Cardiac septum (tissue), 1 donor: ENCODE data around the gene KIF17. TPM values are rescaled to one million over a fixed set of nuclear protein-coding genes. Genes with fewer than 3 reads are reported as not detected.

ENCODE experiments used
- DNase-seq: peaks from one replicate; pipeline ENCODE4 v3.0.0-alpha.2; 2020; ENCODE audit warnings: low spot score
- intact Hi-C: fragments of 100-400 bp; cut with DNase I; formaldehyde crosslinking; loops from one replicate; pipeline ENCODE4 v1.14.0; 2022
- total RNA-seq: library from RNA; stranded (reverse); fragmentation: NEBNext Ultra II Directional; extraction: Animal tissue kit (Norgen Biotek cat#: 25700); gene quantifications from one replicate; pipeline ENCODE4 v1.2.1, GENCODE V29; 2021
- donor health status: DM: no; HTN: no; CAD: no.

KIF17 gene
- total RNA-seq, 1 donor from 2014 or later, result 1.5 TPM

DNA sequence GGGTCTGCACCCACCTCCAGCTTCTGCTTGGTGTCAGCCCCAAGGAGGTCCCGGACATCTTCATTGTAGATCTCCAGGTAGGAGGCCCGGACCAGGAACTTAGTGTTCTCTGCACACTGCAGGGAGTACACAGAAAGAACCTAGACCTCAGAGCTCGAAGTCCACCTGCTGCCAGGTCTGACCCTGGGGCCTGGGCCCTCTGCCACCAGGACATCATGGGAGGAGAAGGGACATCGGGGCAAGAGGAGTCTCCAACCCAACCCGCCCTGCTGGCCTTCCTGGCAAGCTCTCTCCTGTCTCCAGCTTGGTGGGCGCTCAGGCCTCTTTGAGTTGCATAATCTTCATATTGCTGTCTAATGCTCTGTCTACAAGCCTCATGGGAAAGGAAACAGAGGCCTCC is 4.4 kb downstream of the KIF17 start:
- intact Hi-C loops, result no loop called here
- no peak for DNase-seq

DNA sequence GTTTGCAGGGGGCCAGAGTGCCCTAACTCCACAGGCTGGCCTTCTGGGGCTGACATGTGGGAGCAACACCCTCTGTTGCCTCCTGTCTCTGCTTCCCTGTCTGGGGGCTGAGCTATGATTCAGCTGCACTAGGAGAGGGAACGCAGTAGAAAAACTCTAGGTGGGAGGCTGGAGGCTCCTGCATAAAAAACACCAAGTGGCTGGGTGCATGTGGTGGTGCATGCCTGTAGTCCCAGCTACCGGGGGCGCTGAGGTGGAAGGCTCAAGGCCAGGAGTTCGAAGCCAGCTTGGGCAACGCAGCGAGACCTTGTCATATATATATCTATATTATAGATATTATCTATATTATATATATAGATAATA is 5.6 kb downstream of the KIF17 start:
- intact Hi-C loops, result no loop called here
- no peak for DNase-seq

DNA sequence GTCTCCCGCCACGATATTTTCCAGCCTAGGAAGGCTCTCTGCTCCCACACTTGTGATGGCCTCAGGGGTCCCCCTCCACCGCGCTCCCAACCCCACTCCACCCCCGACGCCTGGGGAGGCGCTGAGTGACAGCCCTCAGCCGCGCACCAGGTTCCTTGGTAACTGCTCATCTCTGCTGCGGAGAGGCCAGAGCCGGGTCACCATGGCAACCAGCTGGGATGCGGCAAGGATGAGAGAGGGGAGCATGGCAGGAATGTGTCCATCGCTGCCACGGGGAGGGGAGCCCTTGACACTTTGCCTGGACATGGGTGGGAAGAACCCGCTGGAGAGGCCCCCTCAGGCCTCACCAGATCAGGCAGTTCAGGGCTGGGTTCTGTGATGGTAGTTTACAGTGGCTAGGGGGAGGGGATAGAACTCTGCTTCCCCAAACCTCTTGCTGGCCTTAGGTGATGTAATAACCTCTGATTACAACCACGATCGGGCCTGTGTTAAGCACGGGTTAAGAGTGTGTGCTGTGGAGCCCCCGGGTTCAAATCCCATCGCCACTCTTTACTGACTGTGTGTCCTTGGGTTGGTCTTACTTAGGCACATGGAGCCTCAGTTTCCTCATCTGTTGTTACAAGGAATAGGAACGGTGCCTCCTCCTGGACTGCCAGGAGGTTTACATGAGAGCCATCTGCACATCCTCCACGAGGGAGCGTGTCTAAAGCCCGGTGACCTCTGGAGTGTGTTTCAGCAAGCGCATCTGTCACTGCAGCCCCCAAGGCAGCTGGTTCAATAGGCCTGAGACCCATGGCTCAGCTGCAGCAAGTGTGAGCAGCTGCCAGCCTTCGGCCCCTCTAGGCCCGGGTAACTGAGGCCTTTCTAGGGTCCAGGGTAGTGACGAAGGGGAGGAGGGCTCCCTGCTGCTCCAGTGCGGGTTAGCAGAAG is 6.3 kb downstream of the KIF17 start:
- no peak for DNase-seq
- intact Hi-C loops, result no loop called here

DNA sequence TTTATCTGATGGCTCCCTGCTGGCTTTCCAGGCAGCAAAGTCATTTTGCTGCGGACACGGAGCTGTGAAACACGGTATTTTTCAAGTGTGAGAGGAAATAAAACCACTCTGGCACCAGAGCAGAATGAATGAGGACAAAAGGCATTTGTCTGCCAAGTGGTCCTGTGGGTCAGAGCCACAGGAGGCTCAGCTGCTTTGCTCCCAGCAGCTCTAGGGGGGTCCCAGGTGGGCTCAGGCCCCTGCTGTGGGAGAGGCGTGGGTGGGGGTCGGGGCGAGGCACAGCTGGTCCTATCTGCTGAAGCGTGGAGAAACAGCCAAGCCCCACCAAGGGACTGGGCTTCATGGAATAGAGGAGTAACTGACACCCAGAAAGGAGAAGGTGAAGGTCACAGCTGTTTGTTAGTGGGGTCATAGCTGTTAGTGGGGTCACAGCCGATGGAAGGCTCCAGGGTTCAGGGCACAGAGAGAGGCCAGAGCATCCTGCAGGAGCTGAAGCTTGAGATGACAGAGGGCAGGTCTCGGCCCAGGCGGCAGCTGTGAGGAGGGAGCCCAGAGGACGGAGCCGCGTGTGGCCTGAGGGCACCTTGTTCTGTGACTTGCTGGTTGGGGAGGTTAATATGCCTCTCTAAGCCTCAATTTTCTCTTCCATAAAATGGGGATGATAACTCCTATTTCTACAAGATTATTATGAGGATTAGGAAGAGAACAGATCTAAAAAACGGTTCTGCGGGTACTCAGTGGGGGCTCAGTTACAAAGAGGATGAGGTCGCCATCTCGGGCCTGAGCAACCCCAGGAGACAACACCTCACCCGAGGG is 7.1 kb downstream of the KIF17 start:
- no peak for DNase-seq
- intact Hi-C loops, result no loop called here

DNA sequence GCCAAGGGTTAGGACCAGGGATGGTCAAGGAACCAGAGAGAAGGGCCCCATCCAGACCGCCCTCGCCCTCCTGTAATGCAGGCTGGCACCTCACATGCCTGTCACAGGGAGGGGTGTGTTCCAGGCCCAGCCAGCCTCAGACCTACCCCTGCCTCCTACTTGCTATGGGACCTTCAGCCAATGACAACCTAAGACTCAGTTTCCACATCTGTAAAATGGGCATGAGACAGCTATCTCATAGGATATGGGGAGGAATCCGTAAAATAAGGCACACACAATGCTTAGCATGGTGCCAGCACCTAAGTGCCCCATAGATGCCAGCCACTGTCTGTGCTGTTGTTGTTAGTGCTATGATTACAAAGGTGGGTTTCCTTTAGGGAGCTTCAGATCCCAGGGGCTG is 7.9 kb downstream of the KIF17 start:
- no peak for DNase-seq
- intact Hi-C loops, result no loop called here

DNA sequence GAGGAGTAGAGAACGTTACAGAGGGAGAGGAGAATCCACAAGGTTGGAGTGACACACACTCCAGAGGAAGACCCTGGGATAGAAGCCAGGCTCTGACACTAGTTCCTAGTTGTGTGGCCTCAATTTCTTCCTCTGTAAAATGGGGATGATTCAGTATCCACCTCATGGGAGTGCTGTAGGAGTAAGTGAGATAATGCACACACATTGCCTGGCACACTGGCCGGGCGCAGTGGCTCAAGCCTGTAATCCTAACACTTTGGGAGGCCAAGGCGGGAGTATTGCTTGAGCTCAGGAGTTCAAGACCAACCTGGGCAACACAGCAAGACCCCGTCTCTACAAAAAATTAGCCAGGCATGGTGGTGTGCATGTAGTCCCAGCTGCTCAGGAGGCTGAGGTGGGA is 8.9 kb downstream of the KIF17 start:
- intact Hi-C loops, result no loop called here
- DNase-seq, result no peak

DNA sequence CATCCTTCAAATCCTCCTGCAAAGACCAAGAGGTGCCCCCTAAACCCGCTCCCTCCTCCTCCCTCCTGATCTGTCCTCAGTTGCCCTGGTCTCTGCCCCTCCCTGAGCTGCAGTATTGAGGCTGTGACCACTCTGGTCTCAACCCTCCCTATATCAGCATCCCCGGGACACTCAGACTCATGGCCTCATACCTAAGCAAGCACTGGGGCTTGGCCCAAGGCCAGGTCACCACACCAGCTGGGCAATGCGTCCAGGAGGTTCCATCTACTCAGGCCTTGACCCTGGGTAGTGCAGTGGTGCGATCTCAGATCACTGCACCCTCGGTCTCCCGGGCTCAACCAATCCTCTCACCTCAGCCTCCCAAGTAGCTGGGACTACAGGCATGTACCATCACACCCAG is 9.8 kb downstream of the KIF17 start:
- intact Hi-C loops, result no loop called here

DNA sequence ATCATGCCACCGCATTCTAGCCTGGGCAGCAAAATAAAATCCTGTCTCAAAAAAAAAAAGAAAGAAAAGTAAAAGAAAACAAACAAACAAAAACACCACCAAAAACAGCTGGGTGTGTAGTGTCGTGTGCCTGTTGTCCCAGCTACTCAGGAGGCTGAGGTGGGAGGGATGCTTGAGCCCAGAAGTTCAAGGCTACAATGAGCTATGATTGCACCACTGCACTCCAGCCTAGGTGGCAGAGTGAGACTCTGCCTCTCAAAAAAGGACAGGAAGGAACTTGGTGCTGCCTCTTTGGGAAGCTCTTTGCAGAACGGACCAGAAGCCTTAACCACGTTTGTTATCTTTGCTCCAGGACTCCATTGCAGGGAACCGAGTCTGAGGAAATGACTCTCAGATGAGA is 11.0 kb downstream of the KIF17 start:
- intact Hi-C loops, result no loop called here
- DNase-seq, result no peak

More for the DNA sequence above, 9.8 kb downstream of the KIF17 start:
- DNase-seq, result no peak

DNA sequence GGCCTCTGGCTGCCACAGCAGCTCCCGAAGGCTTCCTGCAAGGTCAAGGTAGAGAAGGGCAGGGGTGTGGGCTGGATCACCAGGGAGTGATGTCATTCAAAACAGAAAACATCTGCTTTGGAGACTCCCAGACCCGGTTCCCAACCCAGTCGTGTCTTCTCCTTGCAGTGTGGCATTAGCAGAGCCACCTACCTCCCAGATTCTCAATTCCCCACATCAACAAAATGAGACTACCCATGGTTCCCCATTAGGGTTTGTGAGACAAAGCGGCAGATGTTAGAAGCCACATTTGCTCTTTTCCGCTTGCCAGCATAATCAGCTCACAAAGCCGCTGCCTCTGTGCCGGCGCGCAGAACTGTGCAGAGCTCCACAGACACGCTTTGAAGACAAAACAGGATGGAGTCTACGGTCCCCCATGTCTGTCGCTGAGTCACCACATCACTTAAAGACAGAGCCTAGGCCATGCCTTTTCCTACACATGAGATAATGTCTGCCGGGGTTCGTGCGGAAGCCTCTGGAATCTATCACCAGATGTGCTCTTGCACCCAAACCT is 12.5 kb downstream of the KIF17 start:
- DNase-seq, result no peak
- intact Hi-C loops, result no loop called here

DNA sequence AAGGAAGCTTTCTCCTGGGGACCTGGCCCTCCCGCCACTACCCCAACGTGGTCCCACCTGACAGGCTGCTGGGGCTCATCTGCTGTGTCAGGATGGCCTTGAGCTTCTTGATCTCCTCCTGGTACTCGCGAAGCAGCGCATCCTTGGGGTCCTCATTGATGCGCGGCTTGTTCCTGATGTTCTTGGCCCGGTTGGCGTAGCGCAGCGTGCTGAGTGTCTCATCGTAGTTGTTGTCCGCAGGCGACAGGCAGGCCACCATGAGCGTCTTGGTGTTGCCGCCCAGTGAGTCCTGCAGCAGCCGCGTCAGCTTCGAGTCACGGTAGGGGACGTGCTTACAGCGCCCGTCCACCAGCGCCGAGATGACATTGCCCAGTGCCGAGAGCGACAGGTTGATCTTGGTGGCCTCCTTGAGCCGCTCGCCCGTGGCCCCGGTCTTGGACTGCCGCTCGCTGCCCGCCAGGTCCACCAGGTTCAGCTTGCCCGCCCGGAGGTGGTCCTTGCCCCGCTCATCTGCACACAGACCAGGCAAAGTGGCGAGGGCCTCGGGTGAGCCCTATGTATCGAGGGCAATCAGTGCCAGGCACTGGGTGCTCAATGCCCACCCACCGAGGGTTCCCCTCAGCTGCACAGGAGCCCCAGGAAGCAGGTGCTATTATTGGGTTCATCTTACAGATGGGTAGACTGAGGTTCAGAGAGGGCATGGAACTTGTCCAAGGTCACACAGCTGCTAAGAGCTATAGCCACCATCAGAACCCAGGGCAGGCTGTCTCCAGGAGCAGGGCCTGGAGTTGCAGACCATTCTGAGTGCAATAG is 13.2 kb downstream of the KIF17 start:
- DNase-seq, result no peak
- intact Hi-C loops, result no loop called here

DNA sequence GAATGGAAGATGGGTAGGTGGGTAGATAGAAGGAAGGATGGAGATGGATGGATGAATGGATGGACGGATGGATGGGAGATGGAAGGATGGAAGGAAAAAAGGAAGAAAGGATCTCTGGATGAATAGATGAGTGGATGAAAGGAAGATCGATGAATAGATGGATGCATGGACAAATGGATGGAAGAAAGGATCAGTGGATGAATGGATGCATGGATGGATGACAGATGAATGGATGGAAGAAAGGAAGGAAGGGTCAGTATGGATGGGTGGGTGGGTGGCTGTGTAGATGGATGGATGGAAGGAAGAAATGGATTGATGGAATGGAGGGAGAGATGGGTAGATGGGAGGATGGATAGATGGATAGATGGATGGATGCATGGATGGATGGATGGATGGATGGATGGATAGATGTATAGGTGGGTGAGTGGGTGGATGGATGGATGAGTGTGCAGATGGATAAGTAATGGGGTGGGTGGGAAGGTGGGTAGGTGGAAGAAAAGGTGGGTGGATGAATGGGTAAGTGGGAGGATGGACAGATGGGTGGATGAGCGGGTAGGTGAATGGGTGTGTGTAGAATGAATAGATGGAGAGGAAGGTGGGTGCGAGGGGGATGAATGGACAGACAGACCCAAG is 14.6 kb downstream of the KIF17 start:
- intact Hi-C loops, result no loop called here

DNA sequence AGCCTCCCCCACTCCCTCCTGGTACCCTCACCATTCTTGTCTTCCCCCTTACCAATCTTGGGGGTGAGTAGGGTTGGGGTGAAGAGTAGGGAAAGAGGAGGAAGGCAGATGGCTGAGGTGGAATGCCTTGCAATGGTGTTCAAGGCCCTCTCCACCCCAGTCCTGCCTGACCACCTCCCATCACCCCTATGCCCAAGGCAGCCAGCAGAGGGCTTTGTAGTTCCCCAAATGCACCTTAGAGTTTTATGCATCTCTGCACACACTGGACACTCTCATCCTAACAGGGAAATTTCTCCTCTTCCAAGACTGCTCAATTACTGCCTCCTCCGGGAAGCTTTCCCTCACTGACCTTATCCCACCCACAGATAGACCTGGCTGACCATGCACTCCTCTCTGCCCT is 15.4 kb downstream of the KIF17 start:
- DNase-seq, result no peak
- intact Hi-C loops, result no loop called here

More for the DNA sequence above, 14.6 kb downstream of the KIF17 start:
- DNase-seq, result no peak

DNA sequence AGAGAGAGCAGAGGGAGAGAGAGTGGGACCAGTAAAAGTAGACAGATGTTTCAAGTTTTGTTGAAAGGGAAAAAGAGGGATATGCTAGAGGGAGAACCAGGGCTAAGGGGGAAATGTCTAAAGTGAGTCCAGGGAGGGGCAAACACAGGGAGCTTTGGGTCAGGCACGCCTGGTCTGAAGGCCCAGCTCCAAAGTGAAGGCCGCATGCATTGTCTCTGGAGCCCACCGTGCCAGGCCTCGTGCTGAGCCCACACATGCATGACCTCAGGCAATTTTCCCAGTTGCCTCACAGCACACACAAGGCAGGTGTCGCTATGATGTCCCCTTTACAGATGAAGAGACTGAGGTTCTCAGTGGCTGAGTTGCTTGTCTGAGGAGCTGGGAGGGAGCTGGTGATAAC is 16.0 kb downstream of the KIF17 start:
- no peak for DNase-seq
- intact Hi-C loops, result no loop called here

DNA sequence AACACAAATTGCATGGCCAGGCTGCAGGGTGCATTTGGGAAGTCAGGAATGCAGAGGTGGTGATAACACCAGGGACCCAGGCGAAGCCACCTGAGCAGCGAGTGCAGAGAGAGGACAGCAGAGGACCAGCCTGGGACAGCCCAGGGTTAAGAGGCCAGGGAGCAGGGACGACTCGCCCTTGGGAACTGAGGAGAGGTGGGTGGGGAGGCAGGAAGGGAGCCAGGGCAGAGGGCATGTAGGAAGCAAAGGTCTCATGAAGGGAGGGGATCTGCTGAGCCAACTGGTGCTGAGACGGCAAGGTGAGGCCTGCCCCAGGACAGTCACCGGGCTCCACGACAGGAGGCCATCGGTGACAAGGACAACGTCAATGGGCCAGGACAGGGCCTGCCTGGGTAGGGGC is 16.4 kb downstream of the KIF17 start:
- intact Hi-C loops, result no loop called here
- no peak for DNase-seq

DNA sequence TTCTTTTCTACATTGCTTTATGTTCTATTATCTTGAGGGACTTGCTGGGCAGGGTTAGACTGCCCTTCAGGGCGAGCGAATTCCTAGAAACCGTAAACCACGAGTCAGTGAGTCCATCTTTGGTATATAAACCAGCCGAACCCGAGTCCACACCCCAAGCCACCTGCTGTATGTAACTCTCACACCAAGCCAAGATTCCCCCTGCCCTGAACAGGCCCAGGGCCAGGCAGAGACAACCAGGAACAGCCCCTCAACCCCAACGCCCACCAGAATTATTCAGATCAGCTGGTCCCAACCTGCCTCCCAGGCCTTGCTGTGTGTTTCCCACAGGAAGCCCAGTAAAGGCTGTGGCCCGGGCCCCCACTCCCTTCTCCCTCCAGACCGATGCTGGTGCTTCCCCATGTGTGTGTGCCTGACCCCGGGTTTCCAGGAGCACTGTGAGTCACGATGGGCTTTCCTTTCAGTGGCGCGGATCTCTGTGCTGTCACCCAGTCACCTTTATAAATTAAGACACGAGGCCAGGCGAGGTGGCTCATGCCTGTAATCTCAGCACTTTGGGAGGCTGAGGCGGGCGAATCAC is 17.1 kb downstream of the KIF17 start:
- intact Hi-C loops, result no loop called here
- no peak for DNase-seq

DNA sequence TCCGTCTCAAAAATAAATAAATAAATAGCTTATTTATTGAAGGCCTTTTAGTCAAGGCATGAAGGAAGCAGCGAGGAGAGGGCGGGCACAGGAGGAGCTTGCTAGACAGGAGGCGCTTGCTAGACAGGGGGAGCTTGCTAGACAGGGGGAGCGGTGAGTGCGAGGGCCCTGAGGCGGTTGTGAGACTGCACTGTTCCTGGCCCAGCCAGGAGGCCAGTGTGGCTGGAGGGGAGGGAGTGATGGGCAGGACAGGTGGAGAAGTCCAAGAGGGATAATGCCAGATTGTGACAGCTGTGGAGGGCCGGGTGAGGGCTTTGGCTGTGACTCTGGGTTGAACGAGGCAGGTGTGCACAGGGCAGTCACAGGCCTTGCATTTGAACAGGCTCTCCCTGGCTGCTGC is 18.2 kb downstream of the KIF17 start:
- no peak for DNase-seq
- intact Hi-C loops, result no loop called here

DNA sequence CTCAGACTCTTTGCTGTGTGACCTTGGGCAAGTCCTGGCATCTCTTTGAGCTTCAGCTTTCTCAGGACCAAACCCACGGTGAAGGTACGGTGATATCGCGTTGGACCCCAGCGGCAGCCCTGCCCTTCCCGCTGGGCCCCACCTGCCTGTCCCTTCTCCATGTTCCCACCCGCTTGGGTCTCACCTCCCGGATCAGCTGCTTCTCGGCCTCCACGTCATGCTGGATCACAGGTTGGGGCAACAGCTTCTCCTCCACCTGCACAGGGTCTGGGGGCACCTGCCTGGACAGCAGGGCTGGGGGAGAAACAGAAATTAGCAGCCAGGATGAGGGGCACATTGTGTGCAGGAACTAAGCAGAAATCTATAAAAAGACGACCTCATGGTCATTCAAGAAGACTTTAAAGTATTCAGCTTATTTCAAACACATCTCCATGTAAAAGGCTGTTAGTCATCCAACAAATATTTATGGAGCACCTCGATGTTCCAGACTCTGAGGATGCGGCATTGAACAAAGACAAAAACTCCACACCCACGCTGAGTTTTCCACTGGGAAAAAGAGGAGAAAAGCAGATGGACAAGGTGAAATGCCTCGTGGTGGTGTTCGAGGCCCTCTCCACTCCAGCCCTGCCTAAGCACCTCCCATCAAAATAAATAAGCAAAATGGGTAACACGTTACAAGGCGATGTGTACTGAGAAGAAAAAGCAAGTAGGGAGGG is 19.5 kb downstream of the KIF17 start:
- no peak for DNase-seq
- intact Hi-C loops, result no loop called here

DNA sequence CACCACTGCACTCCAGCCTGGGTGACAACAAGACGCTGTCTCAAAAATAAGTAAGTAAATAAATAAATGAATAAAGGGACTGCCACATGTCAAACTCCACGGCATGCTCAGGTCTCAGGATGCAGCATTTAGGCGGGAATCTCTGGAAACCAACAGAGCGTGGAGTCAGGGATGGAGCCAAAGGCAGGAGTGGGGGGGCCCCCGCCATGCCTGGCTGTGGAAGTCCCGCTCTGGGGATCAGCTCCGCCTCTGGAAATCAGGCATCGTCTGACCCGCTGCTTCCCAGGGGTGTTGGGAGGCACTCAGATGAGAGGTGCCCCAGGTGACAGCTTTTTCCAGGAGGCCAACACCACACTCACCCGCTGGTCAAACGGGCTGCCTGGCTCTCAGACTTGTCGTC is 20.2 kb downstream of the KIF17 start:
- no peak for DNase-seq
- intact Hi-C loops, result no loop called here
